Stomach (tissue), 9 donors: Measurements from ENCODE around the gene PDE3A. TPM values are rescaled to one million over a fixed set of nuclear protein-coding genes. Genes with fewer than 3 reads are reported as not detected.

Source experiments
- DNase-seq, 2 donors: peaks; one replicate each; pipeline versions ENCODE4 v3.0.0 to v3.0.0-alpha.2; 2013 to 2019
- H3K27ac ChIP-seq, 5 donors: fragments of 200-600 bp in 4 of 5; sonication (generic) in 4 of 5; one replicate each; pipeline ENCODE4 v1.5.1; 2013 to 2019; ENCODE audit warnings: mild to moderate bottlenecking in 1 of 5, moderate library complexity in 1 of 5
- H3K27me3 ChIP-seq, 3 donors: fragments of 200-600 bp; sonication (generic); one replicate each; pipeline ENCODE4 v1.5.1; 2017 to 2019; ENCODE audit warnings: mixed run types in 1 of 3
- H3K36me3 ChIP-seq, 4 donors: fragments of 200-600 bp; sonication (generic); 1 replicate in 3 of 4; 2 replicates in 1 of 4; pipeline ENCODE4 v1.5.1; 2016 to 2019
- H3K4me1 ChIP-seq, 4 donors: fragments of 200-600 bp; sonication (generic); one replicate each; pipeline ENCODE4 v1.5.1; 2016 to 2019
- H3K4me3 ChIP-seq, 4 donors: fragments of 200-600 bp; sonication (generic) in 3 of 4; one replicate each; pipeline ENCODE4 v1.5.1; 2016 to 2019; ENCODE audit warnings: mild to moderate bottlenecking in 1 of 4
- H3K9me3 ChIP-seq, 4 donors: fragments of 200-600 bp; sonication (generic); one replicate each; pipeline ENCODE4 v1.5.1; 2016 to 2019
- CTCF ChIP-seq, 7 experiments: fragments of 450-650 bp in 4 of 7; fragments of 200-600 bp in 3 of 7; sonication (generic) in 3 of 7; IDR thresholded peaks; one replicate each; pipeline ENCODE4 v1.5.1; 2016 to 2019; ENCODE audit warnings: antibody characterized with exemption in 7 of 7, control low read depth in 2 of 7, mild to moderate bottlenecking in 1 of 7
- EP300 ChIP-seq: sonication (generic); formaldehyde crosslinking; IDR thresholded peaks from one replicate; pipeline ENCODE4 v1.6.1; 2017; ENCODE audit warnings: antibody characterized with exemption
- POLR2A ChIP-seq, 4 donors: fragments of 450-650 bp; IDR thresholded peaks; one replicate each; pipeline ENCODE4 v1.6.1; 2016; ENCODE audit warnings: antibody characterized with exemption in 4 of 4, control low read depth in 2 of 4, mild to moderate bottlenecking in 1 of 4, moderate library complexity in 1 of 4
- POLR2AphosphoS5 ChIP-seq, 3 donors: sonication (generic); formaldehyde crosslinking; IDR thresholded peaks; one replicate each; pipeline ENCODE4 v1.6.1; 2016; ENCODE audit warnings: antibody characterized with exemption in 3 of 3
- WGBS, 5 donors: extraction: QIAGEN DNeasy Blood & Tissue Kit in 3 of 5; methylation state at CpG; one replicate each; pipeline versions ENCODE4 v1.1.5 to v1.1.7; 2013 to 2018; 5-methylcytosine and 5-hydroxymethylcytosine counted together
- intact Hi-C: fragments of 100-400 bp; cut with DNase I; formaldehyde crosslinking; loops from one replicate; pipeline ENCODE4 v1.15.1; 2023; ENCODE audit warnings: low total_unique reads
- polyA plus RNA-seq, 3 donors: library from polyadenylated mRNA; stranded (reverse); fragments of 200-250 nt; gene quantifications; one replicate each; pipeline ENCODE4 v1.2.3, GENCODE V29; 2013
- total RNA-seq, 5 donors: library from RNA; depleted of rRNA; stranded (reverse); fragments of >200 nt; gene quantifications; one replicate each; pipeline versions ENCODE4 v1.1.0 to v1.2.3, GENCODE V29; 2014 to 2016
- donor health status: healthy with polysubstance abuse.
- donor health status: Bipolar disorder and iron deficiency.
- donor health status: healthy.

Gene PDE3A
- total and polyA plus RNA-seq, 8 donors: 0.19 to 50.9 (median 12.0) TPM

- intact Hi-C loops: no loop called here
- no peaks in the 10 kb centered on the region for H3K4me1 ChIP-seq
- H3K27me3 ChIP-seq: no peaks in the 10 kb centered on the region
- 85 to 88% (median 86%) methylated on average over 4 of the region's 4 CpGs for WGBS, 5 donors
- H3K4me3 ChIP-seq: no peak overlapping the region
- no peak overlapping the region for H3K27ac ChIP-seq
- no peak for DNase-seq
- no peaks in the 10 kb centered on the region for H3K36me3 ChIP-seq
- TF ChIP-seq POLR2A (IDR thresholded peaks at IDR 0.05) (no peak), CTCF (IDR thresholded peaks at IDR 0.05) (no peak), POLR2AphosphoS5 (IDR thresholded peaks at IDR 0.05) (no peak), EP300 (no peak)
- H3K9me3 ChIP-seq: no peaks in the 10 kb centered on the region
Observed at GRCh38 chr12:20508359-20508758, 140.0 kb downstream of the PDE3A start.

- peak in 1 of 2 donors; percentile 20 for DNase-seq
- H3K4me1 ChIP-seq: no peaks in the 10 kb centered on the region
- no peaks in the 10 kb centered on the region for H3K36me3 ChIP-seq
- intact Hi-C loops: no loop called here
- H3K27ac ChIP-seq: no peak overlapping the region
- TF ChIP-seq POLR2AphosphoS5 (IDR thresholded peaks at IDR 0.05) (no peak), POLR2A (IDR thresholded peaks at IDR 0.05) (no peak), EP300 (no peak), CTCF (IDR thresholded peaks at IDR 0.05) (no peak)
- H3K4me3 ChIP-seq: no peak overlapping the region
- H3K27me3 ChIP-seq: no peaks in the 10 kb centered on the region
- WGBS, 5 donors: 83 to 87% (median 86%) methylated on average over 5 of the region's 5 CpGs
- no peaks in the 10 kb centered on the region for H3K9me3 ChIP-seq
Observed at GRCh38 chr12:20508962-20509361, 140.6 kb downstream of the PDE3A start.

- no peak for DNase-seq
- TF ChIP-seq EP300 (no peak), CTCF (IDR thresholded peaks at IDR 0.05) (no peak), POLR2AphosphoS5 (IDR thresholded peaks at IDR 0.05) (no peak), POLR2A (IDR thresholded peaks at IDR 0.05) (no peak)
- 74 to 87% (median 78%) methylated on average over 1 of the region's 1 CpG for WGBS, 5 donors
- Histone ChIP-seq H3K27me3 (no peaks in the 10 kb centered on the region), H3K4me1 (no peaks in the 10 kb centered on the region), H3K27ac (no peak overlapping the region), H3K36me3 (no peaks in the 10 kb centered on the region), H3K4me3 (no peak overlapping the region), H3K9me3 (no peaks in the 10 kb centered on the region)
- intact Hi-C loops: no loop called here
Observed at GRCh38 chr12:20510811-20511210, 142.5 kb downstream of the PDE3A start.

- intact Hi-C loops: no loop called here
- no peak for DNase-seq
- 71 to 76% (median 73%) methylated on average over 3 of the region's 3 CpGs for WGBS, 5 donors
Observed at GRCh38 chr12:20513189-20513588, 144.9 kb downstream of the PDE3A start.

More at GRCh38 chr12:20513189-20513588, 144.9 kb downstream of the PDE3A start:
- TF ChIP-seq EP300 (no peak), CTCF (IDR thresholded peaks at IDR 0.05) (no peak), POLR2A (IDR thresholded peaks at IDR 0.05) (no peak), POLR2AphosphoS5 (IDR thresholded peaks at IDR 0.05) (no peak)
- no peaks in the 10 kb centered on the region for H3K9me3 ChIP-seq
- no peaks in the 10 kb centered on the region for H3K4me1 ChIP-seq
- no peak overlapping the region for H3K4me3 ChIP-seq
- H3K27me3 ChIP-seq: no peaks in the 10 kb centered on the region
- no peak overlapping the region for H3K27ac ChIP-seq
- H3K36me3 ChIP-seq: no peaks in the 10 kb centered on the region
